Aorta (tissue), 5 donors: ENCODE results near the gene FBXO3. TPM values are rescaled to one million over a fixed set of nuclear protein-coding genes. Genes with fewer than 3 reads are reported as not detected.
"Not testable (repeated sequence)": the region's sequence is repeated elsewhere in the genome, so short reads cannot be mapped to it uniquely, and the experiment has no call there.

ENCODE experiments used
- ATAC-seq: fragments of 200-7000 bp; cut with Tn5 transposase; one replicate; pipeline ENCODE4 v1.9.1; 2022; ENCODE audit warnings: moderate library complexity; ENCODE audit not compliant: low FRiP score
- DNase-seq, 2 donors: peaks; one replicate each; pipeline ENCODE4 v3.0.0-alpha.2; 2020
- H3K27ac ChIP-seq, 2 donors: one replicate each; pipeline ENCODE4 v1.5.1; 2013; ENCODE audit warnings: low read length in 2 of 2, mild to moderate bottlenecking in 2 of 2, moderate library complexity in 2 of 2, control low read depth in 1 of 2, inconsistent platforms in 1 of 2, low read depth in 1 of 2
- H3K27me3 ChIP-seq, 2 donors: one replicate each; pipeline ENCODE4 v1.6.1; 2013; ENCODE audit warnings: control low read depth in 1 of 2, low read length in 1 of 2, mild to moderate bottlenecking in 1 of 2, moderate library complexity in 1 of 2; ENCODE audit not compliant: insufficient read depth in 2 of 2, control insufficient read depth in 1 of 2
- H3K36me3 ChIP-seq, 2 donors: one replicate each; pipeline ENCODE4 v1.6.1; 2013; ENCODE audit warnings: control low read depth in 1 of 2, low read length in 1 of 2, mild to moderate bottlenecking in 1 of 2; ENCODE audit not compliant: insufficient read depth in 2 of 2, control insufficient read depth in 1 of 2
- H3K4me1 ChIP-seq, 2 donors: one replicate each; pipeline ENCODE4 v1.6.1; 2013; ENCODE audit warnings: low read length in 2 of 2, control low read depth in 1 of 2, mild to moderate bottlenecking in 1 of 2, moderate library complexity in 1 of 2; ENCODE audit not compliant: insufficient read depth in 2 of 2, control insufficient read depth in 1 of 2
- H3K4me3 ChIP-seq, 2 donors: one replicate each; pipeline ENCODE4 v1.5.1; 2013; ENCODE audit warnings: low read length in 2 of 2, control low read depth in 1 of 2, mild to moderate bottlenecking in 1 of 2
- H3K9me3 ChIP-seq: one replicate; pipeline ENCODE4 v1.6.1; 2013; ENCODE audit warnings: mild to moderate bottlenecking, low read length; ENCODE audit not compliant: control insufficient read depth
- WGBS, 2 donors: extraction: QIAGEN DNeasy Blood & Tissue Kit; methylation state at CpG; one replicate each; pipeline ENCODE4 v1.1.7; 2013; 5-methylcytosine and 5-hydroxymethylcytosine counted together
- intact Hi-C, 2 donors: fragments of 100-400 bp; cut with DNase I; formaldehyde crosslinking; loops; one replicate each; pipeline versions ENCODE4 v1.14.2 to v1.15.0; 2022
- polyA plus RNA-seq, 2 donors: library from polyadenylated mRNA; stranded (reverse); fragments of 200-250 nt; gene quantifications; one replicate each; pipeline ENCODE4 v1.2.3, GENCODE V29; 2013
- total RNA-seq, 2 donors: library from RNA; stranded (reverse); fragmentation: NEBNext Ultra II Directional; extraction: Animal tissue kit (Norgen Biotek cat#: 25700); gene quantifications; one replicate each; pipeline ENCODE4 v1.2.1, GENCODE V29; 2021
- donor health status: healthy with polysubstance abuse.
- donor health status: Bipolar disorder and iron deficiency.
- donor health status: DM: no; HTN: no; CAD: no.
- donor health status: DM: no; HTN: no; CAD: no.
- donor health status: DM: yes; HTN: yes; CAD: no.

FBXO3 gene
- total and polyA plus RNA-seq, 4 donors: 17.8 to 35.8 (median 30.9) TPM

DNA sequence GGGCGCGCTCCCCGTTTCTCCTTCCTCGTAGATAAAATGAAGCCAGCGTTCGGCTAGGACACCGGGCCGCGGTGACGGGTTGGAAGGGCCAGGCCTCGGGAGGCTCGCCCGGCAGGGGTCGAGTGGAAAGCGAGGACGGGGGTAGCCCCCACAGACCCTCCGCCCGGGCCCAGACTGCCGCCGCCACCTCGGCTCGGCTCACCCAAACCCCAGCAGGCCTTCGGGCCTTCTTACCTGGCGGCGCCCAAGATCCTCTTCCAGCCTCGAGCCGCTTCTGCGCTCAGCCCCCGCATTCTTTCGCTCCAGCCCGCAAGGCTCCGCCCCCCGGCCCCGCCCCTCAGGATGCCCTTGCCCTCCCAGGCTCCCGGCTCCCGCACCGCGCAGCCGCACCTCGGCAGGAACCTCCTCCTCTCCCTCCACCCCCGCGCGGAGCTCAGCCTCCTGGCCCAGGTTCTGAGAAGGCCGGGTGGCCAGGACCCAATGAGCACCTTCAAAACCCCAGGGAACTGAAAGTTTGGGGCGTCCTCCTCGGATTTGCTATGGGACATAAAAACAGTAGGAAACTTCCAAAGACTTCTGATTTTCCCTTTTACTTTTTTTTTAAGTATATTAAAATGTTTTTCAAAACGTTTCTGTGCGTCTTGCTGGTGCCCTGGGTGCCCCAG lies 38.0 kb downstream of the FBXO3 start, which contains the start of gene CD59:
Gene CD59, minus strand, starts transcription at position 276 of the 665 bp plus-strand sequence. CDS start 13,978 bp downstream, outside the sequence.
- Histone ChIP-seq H3K9me3 (no peaks in the 10 kb centered on the region), H3K36me3 (no peaks in the 10 kb centered on the region), H3K4me3 (peak within 1 kb of the TSS; percentile 73 to 97), H3K27ac (peak within 1 kb of the TSS in 1 of 2 donors; percentile 82), H3K4me1 (peaks cover 0 to 3% of the 10 kb centered on the region in 2 donors), H3K27me3 (no peaks in the 10 kb centered on the region)
- DNase-seq (peak; percentile 98 to 99), ATAC-seq (peak; percentile 96)
- 0 to 1% methylated on average over 35 to 48 of the region's 48 CpGs for WGBS, 2 donors
- intact Hi-C loops: loop anchor here (2.0 to 5.0 kb wide), 4 partner anchors 34 to 194 kb away; partner anchors contain the start of genes C11orf91 (in 1 of the 2) and FBXO3 (in 1 of the 2)

DNA sequence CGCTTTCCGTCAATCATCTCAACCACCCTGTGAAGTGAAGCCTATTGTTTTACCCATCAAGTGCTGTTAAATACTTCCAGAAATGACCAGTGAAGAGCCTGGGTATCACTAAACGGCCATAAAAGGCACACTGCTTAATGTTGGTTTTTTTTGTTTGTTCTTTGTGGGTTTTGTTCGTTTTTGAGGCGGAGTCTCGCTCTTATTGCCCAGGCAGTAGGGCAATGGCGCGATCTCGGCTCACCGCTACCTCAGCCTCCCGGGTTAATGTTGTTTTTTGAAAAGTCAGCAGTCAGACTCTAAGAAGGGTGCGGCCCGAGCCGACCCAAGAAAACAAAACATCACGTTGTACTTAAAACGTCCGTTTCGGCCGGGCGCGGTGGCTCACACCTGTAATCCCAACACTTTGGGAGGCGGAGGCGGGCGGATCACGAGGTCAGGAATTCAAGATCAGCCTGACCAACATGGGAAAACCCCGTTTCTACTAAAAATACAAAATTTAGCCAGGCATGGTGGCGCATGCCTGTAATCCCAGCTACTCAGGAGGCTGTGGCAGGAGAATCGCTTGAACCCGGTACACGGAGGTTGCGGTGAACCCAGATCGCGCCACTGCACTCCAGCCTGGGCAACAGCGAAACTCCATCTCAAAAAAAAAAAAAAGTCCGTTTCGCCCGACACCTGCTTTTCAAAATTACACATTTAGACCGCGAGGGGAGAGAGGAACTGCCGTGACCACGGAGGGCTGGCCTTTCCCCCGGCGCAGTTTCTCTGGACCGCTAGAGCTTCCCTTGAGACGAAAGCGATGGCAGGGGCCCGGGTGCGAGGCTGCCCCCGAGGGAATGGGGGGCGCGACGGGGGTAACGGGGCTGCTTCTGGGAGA lies 38.8 kb downstream of the FBXO3 start:
- peak overlapping the region in 1 of 2 donors; percentile 82 for H3K27ac ChIP-seq
- no peaks in the 10 kb centered on the region for H3K9me3 ChIP-seq
- H3K36me3 ChIP-seq: no peaks in the 10 kb centered on the region
- H3K4me1 ChIP-seq: peaks cover 0 to 3% of the 10 kb centered on the region in 2 donors
- peak; percentile 69 to 84 for DNase-seq
- ATAC-seq: peak; percentile 51
- H3K4me3 ChIP-seq: peak overlapping the region; percentile 73 to 97
- intact Hi-C loops: loop anchor here (2.0 to 5.0 kb wide), 5 partner anchors 33 to 193 kb away; partner anchors contain the start of genes C11orf91 (in 1 of the 2) and FBXO3 (in 1 of the 2)
- no peaks in the 10 kb centered on the region for H3K27me3 ChIP-seq
- WGBS, 2 donors: 1% methylated on average over 52 to 53 of the region's 53 CpGs

DNA sequence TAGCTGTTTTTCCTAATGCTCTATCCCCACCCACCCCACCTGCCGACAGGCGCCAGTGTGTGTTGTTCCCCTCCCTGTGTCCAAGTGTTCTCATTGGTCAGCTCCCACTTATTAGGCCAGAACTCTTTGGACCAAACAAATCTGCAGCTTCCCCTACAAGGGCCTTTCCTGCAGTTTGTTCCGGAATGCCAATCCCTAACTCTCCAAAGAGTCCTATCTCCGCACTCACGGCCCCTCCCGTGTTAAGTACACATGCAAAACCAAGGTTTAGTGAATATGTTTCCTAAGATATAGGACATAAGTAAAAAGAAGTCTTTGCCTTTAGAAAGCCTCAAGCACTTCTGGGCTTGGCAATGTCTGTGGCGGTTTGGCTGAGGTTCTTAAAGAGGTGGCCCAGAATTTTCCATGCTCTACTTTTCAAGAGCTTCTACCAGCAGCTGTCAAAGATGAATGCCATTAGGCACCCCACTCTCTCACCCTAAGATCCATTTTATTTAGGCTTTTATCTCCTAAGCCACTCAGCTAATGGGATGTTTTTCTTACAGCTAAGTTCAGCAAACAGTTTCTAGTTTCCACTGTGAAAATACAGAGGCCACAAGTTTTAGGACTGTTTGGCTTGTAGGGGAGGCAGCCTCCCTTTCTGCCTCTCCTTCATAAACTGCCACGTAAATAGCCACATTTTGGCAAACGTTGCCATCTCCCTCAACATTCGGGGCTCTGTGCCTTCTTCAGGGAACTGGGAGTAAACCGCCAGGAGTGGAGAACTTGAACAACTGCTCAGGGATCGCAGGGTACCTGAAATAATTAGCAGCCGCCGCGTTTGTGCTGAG lies 39.7 kb downstream of the FBXO3 start:
- ATAC-seq (no peak), DNase-seq (no peak)
- Histone ChIP-seq H3K4me3 (peak overlapping the region; percentile 73 to 97), H3K27me3 (no peaks in the 10 kb centered on the region), H3K36me3 (no peaks in the 10 kb centered on the region), H3K9me3 (no peaks in the 10 kb centered on the region), H3K27ac (peak overlapping the region in 1 of 2 donors; percentile 52), H3K4me1 (peaks cover 0 to 3% of the 10 kb centered on the region in 2 donors)
- intact Hi-C loops: loop anchor here (2.0 to 5.0 kb wide), 4 partner anchors 32 to 192 kb away; partner anchors contain the start of genes C11orf91 (in 1 of the 2) and FBXO3 (in 1 of the 2)
- WGBS, 2 donors: 3 to 6% methylated on average over 15 of the region's 15 CpGs

DNA sequence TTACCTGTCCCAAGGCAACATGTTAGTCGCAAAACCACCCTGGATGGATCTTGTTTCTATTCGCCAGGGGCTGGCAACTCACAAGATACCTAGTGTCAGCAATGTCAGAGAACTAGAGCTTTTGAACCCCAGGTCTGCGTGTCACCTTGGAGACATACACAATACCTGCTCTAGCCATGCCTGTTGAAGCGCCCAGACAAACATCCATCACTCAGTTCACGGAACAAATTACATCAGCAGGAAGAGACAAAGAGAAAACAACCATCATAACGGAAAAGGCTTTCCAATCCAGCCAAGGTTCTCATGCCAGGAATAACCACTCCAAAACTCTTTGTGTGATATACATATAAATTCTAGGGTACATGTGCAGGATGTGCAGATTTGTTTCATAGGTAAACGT lies 40.3 kb downstream of the FBXO3 start:
- DNase-seq (no peak), ATAC-seq (no peak)
- H3K4me1 ChIP-seq: peaks cover 0 to 3% of the 10 kb centered on the region in 2 donors
- H3K4me3 ChIP-seq: peak overlapping the region in 1 of 2 donors; percentile 73
- no peak overlapping the region for H3K27ac ChIP-seq
- H3K9me3 ChIP-seq: no peaks in the 10 kb centered on the region
- intact Hi-C loops: loop anchor here in 1 of 2 donors (2.0 kb wide), 1 partner anchor 35 kb away; no protein-coding TSS in a partner anchor
- H3K27me3 ChIP-seq: no peaks in the 10 kb centered on the region
- no peaks in the 10 kb centered on the region for H3K36me3 ChIP-seq
- WGBS, 2 donors: 50 to 56% methylated on average over 7 of the region's 7 CpGs

DNA sequence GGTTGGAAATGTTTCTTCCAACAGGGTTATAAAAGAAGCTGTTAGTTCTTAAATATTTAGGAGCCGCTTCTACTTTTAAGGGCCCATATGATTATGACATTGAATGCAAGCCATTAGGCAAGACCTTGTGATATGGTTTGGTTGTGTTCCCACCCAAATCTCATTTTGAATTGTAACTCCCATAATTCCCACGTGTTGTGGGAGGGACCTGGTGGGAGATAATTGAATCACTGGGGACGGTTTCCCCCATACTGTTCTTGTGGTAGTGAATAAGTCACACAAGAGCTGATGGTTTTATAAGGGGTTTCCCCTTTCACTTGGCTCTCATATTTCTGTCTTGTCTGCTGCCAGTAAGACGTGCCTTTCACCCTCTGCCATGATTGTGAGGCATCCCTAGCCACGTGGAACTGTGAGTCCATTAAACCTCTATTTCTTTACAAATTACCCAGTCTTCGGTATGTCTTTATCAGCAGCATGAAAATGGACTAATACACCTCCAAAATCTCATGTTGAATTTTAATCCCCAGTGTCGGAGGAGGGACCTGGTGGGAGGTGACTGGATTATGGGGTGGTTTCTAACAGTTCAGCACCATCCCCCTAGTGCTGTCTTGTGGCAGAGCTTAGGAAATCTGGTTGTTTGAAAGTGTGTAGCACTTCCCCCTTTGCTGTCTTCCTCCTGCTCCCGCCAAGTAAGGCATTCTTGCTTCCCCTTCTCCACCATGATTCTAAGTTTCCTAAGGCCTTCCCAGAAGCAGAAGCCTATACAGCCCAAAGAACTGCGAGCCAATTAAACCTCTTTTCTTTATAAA lies 42.4 kb downstream of the FBXO3 start:
- ATAC-seq: no peak
- Histone ChIP-seq H3K4me1 (peaks cover 0 to 3% of the 10 kb centered on the region in 2 donors), H3K27me3 (no peaks in the 10 kb centered on the region), H3K4me3 (no peak overlapping the region), H3K27ac (no peak overlapping the region), H3K36me3 (no peaks in the 10 kb centered on the region), H3K9me3 (no peaks in the 10 kb centered on the region)
- 86% methylated on average over 9 of the region's 9 CpGs for WGBS, 2 donors
- no peak for DNase-seq
- intact Hi-C loops: no loop called here

DNA sequence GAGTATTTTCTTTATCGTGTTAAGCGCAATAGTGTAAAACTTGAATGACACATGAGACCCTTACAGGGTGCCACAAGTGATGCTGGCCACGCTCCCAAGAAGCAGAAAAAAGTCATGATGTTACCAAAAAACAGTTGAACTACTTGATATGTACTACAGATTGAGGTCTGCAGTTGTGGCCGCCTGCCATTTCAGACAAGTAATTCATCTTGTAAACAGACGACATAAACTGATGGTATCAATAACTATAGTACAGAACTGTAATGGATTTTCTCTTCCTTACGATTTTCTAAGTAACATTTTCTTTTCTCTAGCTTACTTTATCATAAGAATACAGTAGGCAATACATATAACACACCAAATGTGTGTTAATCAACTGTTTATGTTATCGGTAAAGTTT lies 43.6 kb downstream of the FBXO3 start:
- no peak for DNase-seq
- Histone ChIP-seq H3K4me1 (peaks cover 0 to 3% of the 10 kb centered on the region in 2 donors), H3K27ac (no peak overlapping the region), H3K4me3 (no peak overlapping the region), H3K36me3 (no peaks in the 10 kb centered on the region), H3K9me3 (no peaks in the 10 kb centered on the region), H3K27me3 (no peaks in the 10 kb centered on the region)
- intact Hi-C loops: no loop called here
- WGBS, 2 donors: 81 to 84% methylated on average over 7 of the region's 7 CpGs
- no peak for ATAC-seq

DNA sequence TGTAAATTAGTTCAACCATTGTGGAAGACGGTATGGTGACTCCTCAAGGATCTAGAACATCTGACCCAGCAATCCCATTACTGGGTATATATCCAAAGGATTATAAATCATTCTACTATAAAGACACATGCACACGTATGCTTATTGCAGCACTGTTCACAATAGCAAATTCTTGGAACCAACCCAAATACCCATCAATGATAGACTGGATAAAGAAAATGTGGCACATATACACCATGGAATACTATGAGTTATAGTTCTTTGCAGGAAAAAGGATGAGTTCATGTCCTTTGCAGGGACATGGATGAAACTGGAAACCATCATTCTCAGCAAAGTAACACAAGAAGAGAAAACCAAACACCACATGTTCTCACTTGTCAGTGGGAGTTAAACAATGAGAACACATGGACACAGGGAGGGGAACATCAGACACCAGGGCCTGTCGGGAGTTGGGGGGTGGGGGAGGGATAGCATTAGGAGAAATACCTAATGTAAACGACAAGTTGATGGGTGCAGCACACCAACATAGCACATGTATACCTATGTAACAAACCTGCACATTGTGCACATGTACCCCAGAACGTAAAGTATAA lies 45.2 kb downstream of the FBXO3 start:
- H3K27me3 ChIP-seq, H3K27ac ChIP-seq, H3K9me3 ChIP-seq, ATAC-seq, H3K4me1 ChIP-seq, intact Hi-C loops, DNase-seq, H3K4me3 ChIP-seq, H3K36me3 ChIP-seq: not testable (repeated sequence)
- 74 to 83% methylated on average over 5 of the region's 5 CpGs for WGBS, 2 donors
